Measurements from ENCODE around the gene N4BP2L1.

The N4BP2L1 gene

DNA sequence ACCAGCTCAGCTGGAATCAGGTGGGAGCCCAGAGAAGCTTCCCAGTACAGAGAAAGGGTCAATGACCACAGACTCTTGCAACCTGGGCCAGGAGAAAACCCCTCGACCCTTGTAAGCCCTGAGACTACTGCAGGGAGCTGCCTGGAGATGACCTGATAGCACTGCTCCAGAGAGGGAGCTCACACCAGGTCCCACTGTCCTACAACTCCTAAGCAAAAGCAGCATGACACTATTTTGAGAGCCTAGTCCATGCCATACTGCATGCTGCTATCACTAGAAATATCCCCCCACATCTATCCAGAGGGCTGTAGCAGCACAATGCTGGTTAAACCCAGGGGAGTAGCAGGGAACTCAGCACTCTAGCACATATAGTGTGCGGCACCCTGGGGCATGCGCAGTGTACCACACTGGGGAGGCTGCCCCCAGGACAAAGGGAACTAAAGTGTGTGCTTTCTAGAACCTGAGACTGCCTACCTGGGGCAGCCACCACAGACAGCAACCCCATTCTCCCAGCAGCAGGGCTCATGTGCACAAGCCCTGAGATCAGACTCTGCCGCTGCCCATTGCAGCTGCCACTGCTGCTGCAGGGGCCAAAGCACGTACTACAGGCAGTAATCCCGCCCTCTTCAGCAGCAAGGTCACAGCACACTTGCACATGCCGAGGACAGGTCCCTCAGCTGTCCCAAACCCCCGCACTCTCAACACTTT, 27.1 kb upstream of the N4BP2L1 start:
- no peak for DNase-seq

DNA sequence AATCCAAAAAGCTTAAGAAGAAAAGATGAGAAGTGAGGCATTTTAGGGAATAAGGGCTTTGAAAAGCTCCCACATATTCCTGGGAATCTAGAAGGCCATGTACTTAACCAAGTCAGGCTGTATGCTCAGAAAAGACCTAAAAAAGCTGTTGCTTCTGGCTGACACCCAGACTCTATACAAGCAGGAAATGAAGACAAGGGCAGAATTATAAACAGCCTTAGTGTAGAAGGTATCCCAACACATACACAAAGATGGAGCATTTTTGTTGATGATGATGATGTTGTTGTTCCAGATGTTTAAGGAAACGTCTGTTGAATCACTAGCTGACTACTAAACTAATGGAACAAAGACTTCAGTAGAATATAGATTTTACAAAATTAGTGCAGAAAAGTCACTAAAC, 26.1 kb upstream of the N4BP2L1 start:
- Histone ChIP-seq H3K18ac (ENCODE audit: low read length) (no peak overlapping the region), H2AK5ac (ENCODE audit: low read length) (no peak overlapping the region), H3K4ac (ENCODE audit: low read depth, low read length) (no peak overlapping the region), H3K4me3 (ENCODE audit: low read length) (no peak overlapping the region), H3K4me1 (ENCODE audit: control insufficient read depth, low read depth, low read length) (no peaks in the 10 kb centered on the region), H2BK15ac (replicated peaks; ENCODE audit: low read depth) (no peak overlapping the region), H4K5ac (ENCODE audit: low read length) (no peak overlapping the region), H3K27me3 (ENCODE audit: insufficient read depth, low read length, poor library complexity) (no peaks in the 10 kb centered on the region), H2BK5ac (ENCODE audit: low read length) (no peak overlapping the region), H3K79me2 (ENCODE audit: control insufficient read depth, insufficient read depth, low read length) (no peaks in the 10 kb centered on the region), H4K8ac (ENCODE audit: low read depth, low read length) (no peak overlapping the region), H3K36me3 (ENCODE audit: control insufficient read depth, insufficient read depth, low read length) (no peaks in the 10 kb centered on the region), H3K56ac (ENCODE audit: low read length) (no peak overlapping the region), H3K27ac (ENCODE audit: low read depth, low read length) (no peak overlapping the region), H3K9ac (ENCODE audit: low read length) (no peak overlapping the region), H3K79me1 (ENCODE audit: low read length) (no peaks in the 10 kb centered on the region), H3K23ac (ENCODE audit: low read length) (no peak overlapping the region), H2BK120ac (ENCODE audit: low read depth, low read length) (no peak overlapping the region), H3K4me2 (ENCODE audit: low read length) (no peak overlapping the region)
- no CpG with 5 or more reads among the region's 1 CpG for WGBS (ENCODE audit: extremely low coverage, insufficient coverage, low lambda C conversion rate)
- DNase-seq, result no peak

More for the DNA sequence above, 27.1 kb upstream of the N4BP2L1 start:
- no peak overlapping the region for H3K4me3 ChIP-seq (ENCODE audit: low read length)
- no peaks in the 10 kb centered on the region for H3K36me3 ChIP-seq (ENCODE audit: control insufficient read depth, insufficient read depth, low read length)
- no peaks in the 10 kb centered on the region for H3K4me1 ChIP-seq (ENCODE audit: control insufficient read depth, low read depth, low read length)
- H2BK120ac ChIP-seq (ENCODE audit: low read depth, low read length), result no peak overlapping the region
- no peak overlapping the region for H3K18ac ChIP-seq (ENCODE audit: low read length)
- no peak overlapping the region for H4K8ac ChIP-seq (ENCODE audit: low read depth, low read length)
- H3K79me2 ChIP-seq (ENCODE audit: control insufficient read depth, insufficient read depth, low read length), result no peaks in the 10 kb centered on the region
- no peak overlapping the region for H3K4me2 ChIP-seq (ENCODE audit: low read length)
- no peak overlapping the region for H3K23ac ChIP-seq (ENCODE audit: low read length)
- no peak overlapping the region for H2BK5ac ChIP-seq (ENCODE audit: low read length)
- H2BK15ac ChIP-seq (replicated peaks; ENCODE audit: low read depth), result no peak overlapping the region
- H3K79me1 ChIP-seq (ENCODE audit: low read length), result no peaks in the 10 kb centered on the region
- H3K27ac ChIP-seq (ENCODE audit: low read depth, low read length), result no peak overlapping the region
- H3K27me3 ChIP-seq (ENCODE audit: insufficient read depth, low read length, poor library complexity), result no peaks in the 10 kb centered on the region
- no peak overlapping the region for H4K5ac ChIP-seq (ENCODE audit: low read length)
- no peak overlapping the region for H3K56ac ChIP-seq (ENCODE audit: low read length)
- no CpG with 5 or more reads among the region's 8 CpGs for WGBS (ENCODE audit: extremely low coverage, insufficient coverage, low lambda C conversion rate)
- no peak overlapping the region for H3K9ac ChIP-seq (ENCODE audit: low read length)
- no peak overlapping the region for H3K4ac ChIP-seq (ENCODE audit: low read depth, low read length)
- no peak overlapping the region for H2AK5ac ChIP-seq (ENCODE audit: low read length)

GRCh38 chr13:32448972-32449371, 21.0 kb upstream of the N4BP2L1 start:
- Histone ChIP-seq H3K79me2 (ENCODE audit: control insufficient read depth, insufficient read depth, low read length) (no peaks in the 10 kb centered on the region), H3K9ac (ENCODE audit: low read length) (no peak overlapping the region), H3K27me3 (ENCODE audit: insufficient read depth, low read length, poor library complexity) (no peaks in the 10 kb centered on the region), H2BK15ac (replicated peaks; ENCODE audit: low read depth) (no peak overlapping the region), H3K4me3 (ENCODE audit: low read length) (no peak overlapping the region), H3K4me1 (ENCODE audit: control insufficient read depth, low read depth, low read length) (no peaks in the 10 kb centered on the region), H3K4me2 (ENCODE audit: low read length) (no peak overlapping the region), H3K4ac (ENCODE audit: low read depth, low read length) (no peak overlapping the region), H2BK120ac (ENCODE audit: low read depth, low read length) (no peak overlapping the region), H3K56ac (ENCODE audit: low read length) (no peak overlapping the region), H3K23ac (ENCODE audit: low read length) (no peak overlapping the region), H2BK5ac (ENCODE audit: low read length) (no peak overlapping the region), H4K8ac (ENCODE audit: low read depth, low read length) (no peak overlapping the region), H3K18ac (ENCODE audit: low read length) (no peak overlapping the region), H4K5ac (ENCODE audit: low read length) (no peak overlapping the region), H3K27ac (ENCODE audit: low read depth, low read length) (no peak overlapping the region), H3K36me3 (ENCODE audit: control insufficient read depth, insufficient read depth, low read length) (no peaks in the 10 kb centered on the region), H3K79me1 (ENCODE audit: low read length) (no peaks in the 10 kb centered on the region), H2AK5ac (ENCODE audit: low read length) (no peak overlapping the region)
- DNase-seq, result no peak
- WGBS (ENCODE audit: extremely low coverage, insufficient coverage, low lambda C conversion rate), result no CpG with 5 or more reads among the region's 1 CpG

DNA sequence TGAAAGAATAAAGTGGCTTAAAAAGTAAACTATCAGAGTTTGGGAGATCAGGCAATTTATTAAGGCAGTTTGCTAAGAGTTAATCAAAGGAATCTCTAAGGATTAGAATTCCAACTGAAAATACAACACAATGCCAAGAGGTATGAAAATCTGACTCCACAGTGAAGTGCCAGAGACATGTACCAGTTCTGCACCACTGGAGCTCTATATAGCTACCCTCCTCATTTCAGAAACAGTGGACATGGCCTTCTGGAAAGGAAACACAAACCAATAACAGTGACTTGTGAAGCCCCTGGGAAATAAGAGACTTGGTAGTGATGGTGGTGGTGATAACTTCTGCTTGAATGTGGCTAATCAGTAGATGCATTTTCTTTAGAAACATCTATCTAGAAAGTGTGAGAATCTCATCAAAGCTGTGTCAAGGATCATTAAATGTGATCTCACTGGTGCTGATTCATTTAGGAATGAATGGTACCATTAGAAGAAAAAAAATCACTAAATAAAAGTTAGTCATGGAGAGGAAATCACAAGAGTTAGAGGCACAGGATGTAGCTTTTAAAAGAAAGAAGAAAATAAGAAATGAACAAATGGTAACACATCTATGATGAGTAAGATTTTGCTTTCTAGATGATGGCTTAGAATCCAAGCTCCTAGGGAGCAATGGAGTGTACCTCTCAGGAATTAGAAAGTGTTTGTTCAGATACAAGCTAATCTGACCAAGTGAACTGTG, 20.1 kb upstream of the N4BP2L1 start:
- no peak overlapping the region for H2BK15ac ChIP-seq (replicated peaks; ENCODE audit: low read depth)
- H4K5ac ChIP-seq (ENCODE audit: low read length), result no peak overlapping the region
- no peak overlapping the region for H3K23ac ChIP-seq (ENCODE audit: low read length)
- no peak overlapping the region for H3K4me3 ChIP-seq (ENCODE audit: low read length)
- H3K27me3 ChIP-seq (ENCODE audit: insufficient read depth, low read length, poor library complexity), result no peaks in the 10 kb centered on the region
- no peak overlapping the region for H3K4ac ChIP-seq (ENCODE audit: low read depth, low read length)
- no peak overlapping the region for H4K8ac ChIP-seq (ENCODE audit: low read depth, low read length)
- no peak overlapping the region for H2AK5ac ChIP-seq (ENCODE audit: low read length)
- H3K18ac ChIP-seq (ENCODE audit: low read length), result no peak overlapping the region
- H3K9ac ChIP-seq (ENCODE audit: low read length), result no peak overlapping the region
- no peaks in the 10 kb centered on the region for H3K4me1 ChIP-seq (ENCODE audit: control insufficient read depth, low read depth, low read length)
- no peak overlapping the region for H3K56ac ChIP-seq (ENCODE audit: low read length)
- no peaks in the 10 kb centered on the region for H3K79me1 ChIP-seq (ENCODE audit: low read length)
- DNase-seq, result no peak
- H3K79me2 ChIP-seq (ENCODE audit: control insufficient read depth, insufficient read depth, low read length), result no peaks in the 10 kb centered on the region
- no peaks in the 10 kb centered on the region for H3K36me3 ChIP-seq (ENCODE audit: control insufficient read depth, insufficient read depth, low read length)
- no peak overlapping the region for H3K4me2 ChIP-seq (ENCODE audit: low read length)
- no peak overlapping the region for H2BK5ac ChIP-seq (ENCODE audit: low read length)
- no peak overlapping the region for H2BK120ac ChIP-seq (ENCODE audit: low read depth, low read length)
- H3K27ac ChIP-seq (ENCODE audit: low read depth, low read length), result no peak overlapping the region

DNA sequence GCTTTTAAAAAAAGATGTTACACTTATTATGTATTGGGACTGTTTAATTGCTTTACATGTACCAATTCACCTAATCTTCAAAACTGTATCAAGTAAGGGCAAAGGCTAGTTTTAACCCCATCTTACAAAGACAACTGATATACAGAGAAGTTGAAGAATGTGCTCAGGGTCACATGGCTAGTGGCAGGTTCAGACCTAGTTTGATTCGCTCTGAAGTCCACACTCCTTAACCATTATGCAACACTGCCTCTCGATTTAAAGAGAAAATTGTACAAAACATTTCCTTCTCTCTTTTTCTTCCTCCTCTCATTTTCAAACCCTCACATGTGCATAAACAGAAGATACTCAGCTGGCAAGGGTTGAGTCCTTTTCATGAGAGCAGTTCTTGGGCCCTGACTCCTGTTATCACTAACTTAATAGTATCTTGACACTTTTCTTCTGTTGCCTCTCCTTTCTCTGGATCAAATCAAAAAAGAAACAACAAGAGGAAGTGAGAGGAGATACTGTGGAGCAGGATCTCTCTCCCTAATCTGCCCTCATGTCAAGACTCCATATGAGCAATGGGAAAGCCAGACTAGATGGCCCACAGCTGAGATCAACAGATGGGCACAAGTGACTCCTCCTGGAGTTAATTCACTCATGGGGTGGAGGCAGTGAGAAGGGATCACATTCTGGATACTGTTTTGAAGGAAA, 19.0 kb upstream of the N4BP2L1 start:
- Histone ChIP-seq H3K27ac (ENCODE audit: low read depth, low read length) (no peak overlapping the region), H3K23ac (ENCODE audit: low read length) (no peak overlapping the region), H3K4me2 (ENCODE audit: low read length) (no peak overlapping the region), H3K9ac (ENCODE audit: low read length) (no peak overlapping the region), H3K18ac (ENCODE audit: low read length) (no peak overlapping the region), H3K36me3 (ENCODE audit: control insufficient read depth, insufficient read depth, low read length) (no peaks in the 10 kb centered on the region), H3K56ac (ENCODE audit: low read length) (no peak overlapping the region), H3K4ac (ENCODE audit: low read depth, low read length) (no peak overlapping the region), H3K4me3 (ENCODE audit: low read length) (no peak overlapping the region), H2BK15ac (replicated peaks; ENCODE audit: low read depth) (no peak overlapping the region), H2BK120ac (ENCODE audit: low read depth, low read length) (no peak overlapping the region), H3K27me3 (ENCODE audit: insufficient read depth, low read length, poor library complexity) (no peaks in the 10 kb centered on the region), H3K4me1 (ENCODE audit: control insufficient read depth, low read depth, low read length) (no peaks in the 10 kb centered on the region), H2BK5ac (ENCODE audit: low read length) (no peak overlapping the region), H3K79me2 (ENCODE audit: control insufficient read depth, insufficient read depth, low read length) (no peaks in the 10 kb centered on the region), H4K5ac (ENCODE audit: low read length) (no peak overlapping the region), H2AK5ac (ENCODE audit: low read length) (no peak overlapping the region), H3K79me1 (ENCODE audit: low read length) (no peaks in the 10 kb centered on the region), H4K8ac (ENCODE audit: low read depth, low read length) (no peak overlapping the region)
- WGBS (ENCODE audit: extremely low coverage, insufficient coverage, low lambda C conversion rate), result no CpG with 5 or more reads among the region's 2 CpGs
- peak; percentile 42 for DNase-seq

Data from mesendoderm (in vitro differentiated cells).